ENCODE measurements around the gene ST3GAL3. TPM values are rescaled to one million over a fixed set of nuclear protein-coding genes. Genes with fewer than 3 reads are reported as not detected.

The ST3GAL3 gene
- polyA plus RNA-seq, 2 of the 4 experiments (the other 2 are of a cell fraction), result 2.5 to 4.0 TPM

DNA sequence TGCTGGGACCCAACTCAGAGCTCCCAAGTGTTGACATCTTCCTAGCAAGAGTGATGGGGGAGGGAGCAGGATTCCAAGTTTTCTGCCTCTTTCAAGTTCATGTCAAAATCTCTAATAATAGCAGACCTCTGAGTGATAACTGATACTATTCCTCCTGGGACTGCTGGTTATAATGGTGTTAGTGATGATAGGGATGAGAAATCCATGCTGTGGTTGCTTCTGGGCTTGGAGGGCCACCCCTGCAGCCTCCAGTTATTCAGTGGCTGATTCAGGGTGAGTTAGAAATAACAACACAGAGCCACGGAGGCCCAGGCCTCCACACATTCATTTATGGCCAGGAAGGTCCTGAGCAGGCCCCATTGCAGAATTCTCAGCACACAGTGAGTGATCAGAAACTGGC is 185.7 kb downstream of the ST3GAL3 start:
- FAIRE-seq, result no peak

DNA sequence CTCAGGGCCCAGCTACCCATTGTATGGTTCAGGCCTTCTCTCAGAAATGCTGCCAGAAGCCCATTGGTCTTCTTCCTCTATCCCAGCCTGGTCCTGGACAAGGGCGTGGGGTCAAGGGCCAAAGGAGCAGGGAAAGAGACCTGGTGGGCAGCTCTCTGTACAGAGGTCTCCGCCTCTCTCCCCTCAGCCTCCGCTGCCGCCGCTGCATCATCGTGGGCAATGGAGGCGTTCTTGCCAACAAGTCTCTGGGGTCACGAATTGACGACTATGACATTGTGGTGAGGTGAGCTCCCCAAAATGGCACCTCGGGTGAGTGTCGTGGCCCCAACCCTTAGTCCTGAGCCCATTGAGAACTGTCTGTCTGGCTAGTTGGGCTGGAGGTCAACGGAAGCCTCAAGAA is 191.6 kb downstream of the ST3GAL3 start:
- DNase-seq (ENCODE audit: low read depth in 1 of 2, low spot score in 1 of 2), result no peak

More for the DNA sequence above, 185.7 kb downstream of the ST3GAL3 start:
- no peak for DNase-seq (ENCODE audit: low read depth in 1 of 2, low spot score in 1 of 2)
- H3K4me2 ChIP-seq, result no peak overlapping the region
- ChIA-PET CTCF (interaction anchor here (0.5 kb wide), 1 partner anchor 111 kb away, joined by 3 read pairs; no protein-coding TSS in a partner anchor), POLR2A (no interaction called here)
- WGBS (ENCODE audit: missing lambda C conversion rate), result 45% methylated on average over 1 of the region's 1 CpG
- no peak for ATAC-seq
- H3K4me3 ChIP-seq, result no peak overlapping the region
- no peak for TF ChIP-seq ZSCAN20 (CRISPR knock-in tag; IDR thresholded peaks at IDR 0.05)
- no peak for TF ChIP-seq EHMT2 (IDR thresholded peaks at IDR 0.05; ENCODE audit: low read depth)
- TF ChIP-seq JUN (IDR thresholded peaks at IDR 0.05), result no peak
- no peak for TF ChIP-seq MAZ (IDR thresholded peaks at IDR 0.05; ENCODE audit: borderline replicate concordance, low read depth, low read length)
- TF ChIP-seq JUNB (IDR thresholded peaks at IDR 0.05), result no peak
- TF ChIP-seq MAFK (IDR thresholded peaks at IDR 0.05; ENCODE audit: partially characterized antibody), result no peak
- TF ChIP-seq NFE2L2 (conservative IDR thresholded peaks at IDR 0.05; ENCODE audit: low read length), result no peak
- TF ChIP-seq EHF (CRISPR knock-in tag; IDR thresholded peaks at IDR 0.05), result no peak
- TF ChIP-seq NR3C1 (IDR thresholded peaks at IDR 0.05), result no peak
- no peak for TF ChIP-seq RNF2 (IDR thresholded peaks at IDR 0.05; ENCODE audit: borderline replicate concordance, low read depth)
- no peak for TF ChIP-seq ESRRA (IDR thresholded peaks at IDR 0.05; ENCODE audit: borderline replicate concordance, low read length)
- TF ChIP-seq FOSL2 (IDR thresholded peaks at IDR 0.05), result no peak
- TF ChIP-seq FOSL2 (CRISPR knock-in tag; IDR thresholded peaks at IDR 0.05), result no peak
- no peak for TF ChIP-seq ZFP36 (IDR thresholded peaks at IDR 0.05; ENCODE audit: borderline replicate concordance, partially characterized antibody)
- TF ChIP-seq CBX2 (IDR thresholded peaks at IDR 0.05; ENCODE audit: borderline replicate concordance, low read depth), result no peak
- no peak for TF ChIP-seq HEYL (CRISPR knock-in tag; IDR thresholded peaks at IDR 0.05)
- TF ChIP-seq, protein P1, sequence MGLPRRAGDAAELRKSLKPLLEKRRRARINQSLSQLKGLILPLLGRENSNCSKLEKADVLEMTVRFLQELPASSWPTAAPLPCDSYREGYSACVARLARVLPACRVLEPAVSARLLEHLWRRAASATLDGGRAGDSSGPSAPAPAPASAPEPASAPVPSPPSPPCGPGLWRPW (IDR thresholded peaks at IDR 0.05), result no peak
- TF ChIP-seq, protein P2, sequence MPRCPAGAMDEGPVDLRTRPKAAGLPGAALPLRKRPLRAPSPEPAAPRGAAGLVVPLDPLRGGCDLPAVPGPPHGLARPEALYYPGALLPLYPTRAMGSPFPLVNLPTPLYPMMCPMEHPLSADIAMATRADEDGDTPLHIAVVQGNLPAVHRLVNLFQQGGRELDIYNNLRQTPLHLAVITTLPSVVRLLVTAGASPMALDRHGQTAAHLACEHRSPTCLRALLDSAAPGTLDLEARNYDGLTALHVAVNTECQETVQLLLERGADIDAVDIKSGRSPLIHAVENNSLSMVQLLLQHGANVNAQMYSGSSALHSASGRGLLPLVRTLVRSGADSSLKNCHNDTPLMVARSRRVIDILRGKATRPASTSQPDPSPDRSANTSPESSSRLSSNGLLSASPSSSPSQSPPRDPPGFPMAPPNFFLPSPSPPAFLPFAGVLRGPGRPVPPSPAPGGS (IDR thresholded peaks at IDR 0.05), result no peak
- H3K27ac ChIP-seq, result no peak overlapping the region
- no peaks in the 10 kb centered on the region for H3K4me1 ChIP-seq
- no peaks in the 10 kb centered on the region for H3K9me3 ChIP-seq

More for the DNA sequence above, 191.6 kb downstream of the ST3GAL3 start:
- ChIA-PET CTCF (interaction anchor here (0.8 to 2.8 kb wide), 6 partner anchors 9 to 151 kb away, joined by 3 to 10 read pairs (median 4); no protein-coding TSS in a partner anchor), POLR2A (no interaction called here)
- Histone ChIP-seq H3K27ac (no peak overlapping the region), H3K9me3 (no peaks in the 10 kb centered on the region), H3K4me1 (no peaks in the 10 kb centered on the region), H3K4me3 (no peak overlapping the region), H3K4me2 (no peak overlapping the region)
- ATAC-seq, result no peak
- TF ChIP-seq TP53 (CRISPR knock-in tag; IDR thresholded peaks at IDR 0.05) (no peak), RFX5 (IDR thresholded peaks at IDR 0.05) (no peak), GATA3 (IDR thresholded peaks at IDR 0.05; ENCODE audit: borderline replicate concordance) (no peak), CBX2 (IDR thresholded peaks at IDR 0.05; ENCODE audit: borderline replicate concordance, low read depth) (no peak), ZC3H11A (IDR thresholded peaks at IDR 0.05) (no peak), BHLHE40 (IDR thresholded peaks at IDR 0.05; ENCODE audit: low read depth, low read length) (no peak), NPAS2 (CRISPR knock-in tag; IDR thresholded peaks at IDR 0.05; ENCODE audit: borderline replicate concordance) (no peak), MAX (IDR thresholded peaks at IDR 0.05) (no peak), FOSL2 (IDR thresholded peaks at IDR 0.05) (no peak), FOSL2 (CRISPR knock-in tag; IDR thresholded peaks at IDR 0.05) (no peak), HOXB5 (CRISPR knock-in tag; IDR thresholded peaks at IDR 0.05) (no peak), JUNB (IDR thresholded peaks at IDR 0.05) (no peak), ATOH8 (CRISPR knock-in tag; IDR thresholded peaks at IDR 0.05; ENCODE audit: low read depth) (no peak), CHD2 (IDR thresholded peaks at IDR 0.05; ENCODE audit: low read length, partially characterized antibody) (no peak), RCOR1 (IDR thresholded peaks at IDR 0.05; ENCODE audit: low read depth, low read length) (no peak)
- no peak for FAIRE-seq
- WGBS (ENCODE audit: missing lambda C conversion rate), result 91% methylated on average over 12 of the region's 12 CpGs
